Skeletal muscle cell (primary cell): Measurements from ENCODE around the gene PHYH.
"Not testable (repeated sequence)": the region's sequence is repeated elsewhere in the genome, so short reads cannot be mapped to it uniquely, and the experiment has no call there.

Source experiments
- DNase-seq: peaks from one replicate; pipeline ENCODE4 v3.0.0-alpha.2; 2010; ENCODE audit warnings: low read depth
- H3K4me3 ChIP-seq: 2 replicates; pipeline ENCODE4 v1.5.1; 2011; ENCODE audit warnings: low read depth, mild to moderate bottlenecking, control low read depth, low read length, moderate library complexity

The PHYH gene

GRCh38 chr10:13234736-13235135 lies 65.1 kb downstream of the PHYH start:
- H3K4me3 ChIP-seq, DNase-seq: not testable (repeated sequence)

GRCh38 chr10:13234172-13234571 lies 65.7 kb downstream of the PHYH start, which contains the start of gene UCMA:
UCMA (minus strand) TSS chr10:13234374; CDS start chr10:13234258, 116 bp downstream.
- no peak for DNase-seq
- H3K4me3 ChIP-seq: no peak within 1 kb of the TSS

DNA sequence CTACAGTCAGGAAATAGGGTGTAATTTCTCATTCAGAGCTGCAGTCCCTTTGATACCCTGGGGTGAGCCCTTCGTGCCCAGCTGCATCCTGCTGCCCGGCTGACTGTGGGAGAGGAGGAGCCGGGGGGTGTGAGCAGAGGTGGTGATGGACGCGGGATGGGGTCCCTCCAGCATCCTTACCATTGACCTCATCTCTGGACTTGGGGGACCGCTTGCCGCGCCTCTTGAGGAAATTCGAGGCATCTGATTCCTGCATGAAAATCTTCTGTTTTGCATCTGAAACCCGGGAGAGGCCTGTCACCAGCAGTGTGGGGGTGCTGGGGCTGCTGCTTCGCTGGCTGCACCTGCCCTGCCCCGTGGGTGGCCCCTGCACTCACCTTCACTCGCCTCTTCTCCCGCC lies 66.5 kb downstream of the PHYH start:
- no peak for DNase-seq
- no peak overlapping the region for H3K4me3 ChIP-seq

GRCh38 chr10:13231808-13232207 lies 68.1 kb downstream of the PHYH start:
- DNase-seq: no peak

GRCh38 chr10:13231190-13231589 lies 68.7 kb downstream of the PHYH start:
- H3K4me3 ChIP-seq: no peak overlapping the region
- DNase-seq: no peak

More at GRCh38 chr10:13231808-13232207, 68.1 kb downstream of the PHYH start:
- no peak overlapping the region for H3K4me3 ChIP-seq
